ENCODE data around the gene CLCN2.

Gene CLCN2

DNA sequence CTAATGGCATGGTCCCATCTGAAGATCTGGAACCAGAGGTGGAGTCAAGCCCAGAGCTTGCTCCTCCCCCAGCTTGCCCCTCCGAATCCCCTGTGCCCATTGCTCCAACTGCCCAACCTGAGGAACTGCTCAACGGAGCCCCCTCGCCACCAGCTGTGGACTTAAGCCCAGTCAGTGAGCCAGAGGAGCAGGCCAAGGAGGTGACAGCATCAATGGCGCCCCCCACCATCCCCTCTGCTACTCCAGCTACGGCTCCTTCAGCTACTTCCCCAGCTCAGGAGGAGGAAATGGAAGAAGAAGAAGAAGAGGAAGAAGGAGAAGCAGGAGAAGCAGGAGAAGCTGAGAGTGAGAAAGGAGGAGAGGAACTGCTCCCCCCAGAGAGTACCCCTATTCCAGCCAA is 39.7 kb downstream of the CLCN2 start:
- no peak for DNase-seq

DNA sequence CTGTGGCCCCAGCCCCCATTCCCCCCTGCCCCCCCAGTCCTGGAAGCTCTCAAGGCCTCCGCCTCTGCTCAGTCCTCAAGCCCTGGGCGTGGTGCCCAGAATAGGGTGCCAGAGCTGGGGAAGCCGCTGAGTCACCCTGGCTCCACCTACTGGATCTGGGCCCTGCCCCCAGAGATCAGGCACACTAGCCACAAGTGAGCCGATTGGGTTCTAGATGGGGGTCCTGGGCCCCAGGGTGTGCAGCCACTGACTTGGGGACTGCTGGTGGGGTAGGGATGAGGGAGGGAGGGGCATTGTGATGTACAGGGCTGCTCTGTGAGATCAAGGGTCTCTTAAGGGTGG is 41.3 kb downstream of the CLCN2 start:
- peak; percentile 33 for DNase-seq

DNA sequence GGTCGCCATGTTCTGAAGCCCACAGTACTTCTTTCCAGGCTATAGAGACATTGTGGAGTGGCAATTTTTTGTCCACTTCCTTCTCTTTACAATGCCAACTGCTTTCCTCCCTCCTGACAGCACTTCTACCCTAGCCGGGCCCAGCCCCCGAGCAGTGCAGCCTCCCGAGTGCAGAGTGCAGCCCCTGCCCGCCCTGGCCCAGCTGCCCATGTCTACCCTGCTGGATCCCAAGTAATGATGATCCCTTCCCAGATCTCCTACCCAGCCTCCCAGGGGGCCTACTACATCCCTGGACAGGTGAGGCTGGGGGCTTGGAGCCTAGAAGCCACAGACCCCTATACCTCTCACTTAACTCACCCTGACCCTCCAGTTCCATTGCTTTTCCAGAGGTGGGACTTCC is 44.2 kb downstream of the CLCN2 start:
- no peak for DNase-seq

DNA sequence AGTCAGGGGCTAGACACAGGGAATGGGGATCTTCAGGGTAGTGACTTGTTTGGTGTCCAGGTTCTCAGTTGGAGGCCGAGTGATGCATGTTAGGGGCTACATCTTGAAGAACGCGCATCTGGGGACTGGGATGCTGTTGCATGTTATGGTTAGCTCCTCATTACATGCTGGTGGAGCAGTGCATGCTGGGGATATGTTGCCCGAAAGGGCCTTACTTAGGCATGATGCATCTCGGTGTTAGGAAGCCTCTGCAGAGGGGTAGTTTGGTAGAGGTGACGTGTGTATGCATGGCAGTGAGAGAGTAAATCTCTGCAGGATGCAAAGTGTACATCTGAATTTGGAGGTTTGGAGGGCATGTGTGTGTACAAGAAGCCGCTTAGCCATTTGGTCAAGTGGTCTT is 44.6 kb downstream of the CLCN2 start:
- no peak for DNase-seq

- no peak for DNase-seq
These were observed 45.3 kb downstream of the CLCN2 start for GRCh38 chr3:184315871-184316661.

DNA sequence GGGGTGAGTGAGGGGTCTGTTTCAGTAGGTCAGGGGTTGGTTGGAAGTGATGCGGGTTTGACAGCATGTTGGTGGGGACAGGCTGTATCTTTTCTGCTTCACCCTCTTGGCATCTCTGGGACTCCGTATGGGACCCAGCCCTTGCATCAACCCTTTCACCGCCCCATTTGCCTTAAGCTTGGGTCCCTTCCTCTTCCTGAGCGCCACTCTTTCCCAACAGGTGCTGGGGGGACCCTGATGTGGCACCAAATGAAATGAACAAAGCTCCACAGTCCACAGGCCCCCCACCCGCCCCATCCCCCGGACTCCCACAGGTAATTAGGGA is 45.9 kb downstream of the CLCN2 start:
- no peak for DNase-seq

- peak; percentile 50 for DNase-seq
These were observed 46.5 kb downstream of the CLCN2 start for GRCh38 chr3:184314700-184315542.

DNA sequence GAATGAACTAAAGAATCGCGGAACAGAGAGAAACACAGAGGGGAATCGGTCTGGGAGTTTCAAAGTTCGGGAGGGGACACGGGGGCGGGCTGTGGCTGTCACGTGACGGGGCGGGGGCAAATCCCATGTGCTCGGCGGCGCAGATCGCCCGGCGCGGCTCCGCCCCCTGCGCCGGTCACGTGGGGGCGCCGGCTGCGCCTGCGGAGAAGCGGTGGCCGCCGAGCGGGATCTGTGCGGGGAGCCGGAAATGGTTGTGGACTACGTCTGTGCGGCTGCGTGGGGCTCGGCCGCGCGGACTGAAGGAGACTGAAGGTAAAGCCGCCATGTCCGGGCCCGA is 47.1 kb downstream of the CLCN2 start, which contains the start of gene EIF4G1:
Gene EIF4G1, plus strand, starts transcription at position 244 of the 337 bp plus-strand sequence. CDS start 1,191 bp downstream, outside the sequence.
- peak; percentile 87 for DNase-seq

DNA sequence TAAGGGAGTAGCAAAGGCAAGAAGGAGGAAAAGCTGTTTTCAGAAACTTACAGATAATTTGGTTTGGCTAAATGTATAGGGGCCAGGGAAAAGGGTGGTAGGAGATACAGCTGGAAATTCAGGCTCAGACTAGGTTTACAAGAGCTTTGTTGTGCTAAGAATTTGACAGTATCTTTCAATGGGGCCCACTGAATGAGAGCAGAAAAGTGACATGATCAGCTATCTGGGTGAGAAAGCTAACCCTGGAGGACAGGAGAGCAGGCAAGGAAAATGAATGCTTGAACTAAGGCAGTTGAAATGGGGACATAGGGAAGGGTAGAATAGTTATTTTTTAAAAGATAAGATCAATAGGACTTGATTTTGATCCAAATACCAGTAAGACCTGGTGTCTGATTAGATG is 49.8 kb downstream of the CLCN2 start:
- DNase-seq: no peak

DNA sequence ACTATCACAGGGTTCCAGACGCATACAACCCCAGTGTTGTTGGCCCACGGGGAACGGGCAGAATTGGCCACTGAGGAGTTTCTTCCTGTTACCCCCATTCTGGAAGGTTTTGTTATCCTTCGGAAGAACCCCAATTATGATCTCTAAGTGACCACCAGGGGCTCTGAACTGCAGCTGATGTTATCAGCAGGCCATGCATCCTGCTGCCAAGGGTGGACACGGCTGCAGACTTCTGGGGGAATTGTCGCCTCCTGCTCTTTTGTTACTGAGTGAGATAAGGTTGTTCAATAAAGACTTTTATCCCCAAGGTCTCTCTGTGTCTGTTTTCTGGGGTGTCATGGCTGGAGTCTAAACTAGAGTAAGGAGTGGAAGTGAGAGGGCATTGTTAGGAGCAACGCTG is 52.7 kb downstream of the CLCN2 start:
- no peak for DNase-seq

GRCh38 chr3:184307915-184308314 is 53.5 kb downstream of the CLCN2 start:
- DNase-seq: no peak

DNA sequence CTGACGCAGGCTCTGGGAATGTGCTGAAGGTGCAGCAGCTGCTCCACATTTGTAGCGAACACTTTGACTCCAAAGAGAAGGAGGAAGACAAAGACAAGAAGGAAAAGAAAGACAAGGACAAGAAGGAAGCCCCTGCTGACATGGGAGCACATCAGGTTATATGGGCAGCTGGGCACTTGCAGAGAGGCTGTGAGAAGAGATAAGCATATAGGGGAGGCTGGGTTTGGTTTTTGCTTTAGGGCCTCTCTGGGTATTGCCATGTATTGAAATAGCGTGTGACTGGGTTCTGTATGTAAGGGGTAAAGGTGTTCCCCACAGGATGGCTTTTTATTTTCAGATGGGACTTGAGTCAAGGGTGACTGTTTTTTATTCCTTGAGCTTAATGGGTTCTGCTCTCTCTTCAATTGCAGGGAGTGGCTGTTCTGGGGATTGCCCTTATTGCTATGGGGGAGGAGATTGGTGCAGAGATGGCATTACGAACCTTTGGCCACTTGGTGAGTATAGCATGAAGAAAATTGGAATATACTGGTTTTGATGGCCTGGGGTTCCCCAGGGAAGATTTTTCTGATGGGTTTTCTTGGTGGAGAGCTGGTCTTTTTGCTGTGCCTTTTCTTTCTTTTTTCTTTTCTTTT is 54.9 kb downstream of the CLCN2 start:
- no peak for DNase-seq

DNA sequence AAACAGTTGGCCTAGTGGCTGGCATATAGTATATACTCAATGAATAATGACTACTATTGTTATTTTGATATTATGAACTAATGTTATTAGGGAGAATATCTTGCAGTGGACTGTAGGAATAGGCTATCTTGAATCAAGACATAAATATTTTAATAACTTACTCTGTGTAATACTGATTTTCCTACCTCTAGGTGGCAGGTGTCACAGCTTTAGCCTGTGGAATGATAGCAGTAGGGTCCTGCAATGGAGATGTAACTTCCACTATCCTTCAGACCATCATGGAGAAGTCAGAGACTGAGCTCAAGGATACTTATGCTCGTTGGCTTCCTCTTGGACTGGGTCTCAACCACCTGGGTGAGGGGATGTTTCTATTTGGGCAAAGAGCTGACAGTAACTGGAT is 55.8 kb downstream of the CLCN2 start:
- DNase-seq: no peak

DNA sequence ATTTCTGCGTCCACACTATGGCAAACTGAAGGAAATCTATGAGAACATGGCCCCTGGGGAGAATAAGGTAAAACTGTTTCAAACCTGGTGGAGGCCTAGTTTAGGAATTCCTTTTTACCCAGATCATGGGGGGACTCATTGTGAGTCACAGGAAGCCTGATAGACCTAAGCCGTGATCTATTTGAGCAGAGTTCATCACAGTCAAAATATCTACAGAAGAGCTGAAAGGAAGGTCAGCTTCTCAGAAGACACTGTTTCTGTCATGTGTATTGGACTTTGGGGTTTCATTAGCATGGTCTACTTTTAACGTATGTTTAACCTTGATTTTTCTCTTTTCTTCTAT is 61.1 kb downstream of the CLCN2 start:
- no peak for DNase-seq

- DNase-seq: no peak
These were observed 61.7 kb downstream of the CLCN2 start for GRCh38 chr3:184299488-184300377.

DNA sequence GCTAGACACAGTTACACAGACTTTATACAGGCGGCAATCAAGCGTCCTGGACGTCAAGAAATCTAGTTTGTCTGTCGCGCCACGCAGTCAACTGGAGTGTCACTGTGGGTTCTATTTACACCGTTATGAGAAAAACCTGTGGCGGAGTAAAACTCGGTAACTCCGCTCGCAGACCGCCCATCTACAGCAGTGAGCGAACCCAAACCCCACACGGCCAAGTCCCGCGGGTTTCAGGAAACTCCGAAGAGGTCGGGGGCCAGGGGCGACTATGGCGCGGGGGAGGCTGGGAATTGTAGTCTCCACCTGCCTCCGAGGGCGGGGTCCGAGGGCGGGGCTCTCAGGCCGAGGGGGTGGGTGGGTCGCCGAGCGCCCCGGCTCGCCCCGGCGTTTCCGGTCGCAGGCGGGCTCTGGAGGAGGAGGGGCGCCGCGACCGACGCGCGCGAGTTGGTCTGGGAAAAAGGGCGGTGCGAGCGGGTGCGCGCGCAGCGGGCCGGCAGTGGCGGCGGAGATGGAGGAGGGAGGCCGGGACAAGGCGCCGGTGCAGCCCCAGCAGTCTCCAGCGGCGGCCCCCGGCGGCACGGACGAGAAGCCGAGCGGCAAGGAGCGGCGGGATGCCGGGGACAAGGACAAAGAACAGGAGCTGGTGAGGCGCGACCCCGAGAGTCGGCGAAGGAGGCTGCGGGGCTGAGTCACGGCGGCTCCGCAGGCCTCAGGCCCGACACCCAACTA is 62.5 kb downstream of the CLCN2 start, which contains the start of gene PSMD2:
Gene PSMD2, plus strand, starts transcription at position 483 of the 729 bp plus-strand sequence. Its CDS starts 26 bp downstream, at position 509.
- peak; percentile 98 for DNase-seq

DNA sequence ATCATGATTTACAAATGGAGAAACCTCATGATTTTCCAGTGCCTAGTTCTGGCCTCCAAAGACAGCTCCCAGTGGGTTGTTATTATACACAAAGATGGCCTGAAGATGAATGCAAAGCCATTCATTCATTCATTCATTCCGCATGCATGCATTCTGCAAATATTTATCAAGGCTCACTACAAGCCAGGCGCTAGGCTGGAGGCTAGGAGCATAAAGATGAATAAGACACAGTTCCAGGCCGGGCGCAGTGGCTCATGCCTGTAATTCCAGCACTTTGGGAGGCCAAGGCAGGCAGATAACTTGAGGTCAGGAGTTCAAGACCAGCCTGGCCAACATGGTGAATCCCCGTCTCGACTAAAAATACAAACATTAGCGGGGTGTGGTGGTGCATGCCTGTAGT is 64.8 kb downstream of the CLCN2 start:
- no peak for DNase-seq

All from activated CD4-positive, alpha-beta T cell treated with anti-CD3 and anti-CD28 coated beads for 1 hour (primary cell).